ENCODE measurements around the gene LPP. TPM values are rescaled to one million over a fixed set of nuclear protein-coding genes. Genes with fewer than 3 reads are reported as not detected.

The LPP gene
- total and polyA plus RNA-seq, 4 donors: 11.1 to 219 (median 66.5) TPM

GRCh38 chr3:188840290-188840689, 686.3 kb downstream of the LPP start:
- Histone ChIP-seq H3K27me3 (ENCODE audit: control insufficient read depth in 3 of 3, insufficient read depth in 3 of 3, low read length in 2 of 3) (no peaks in the 10 kb centered on the region), H3K27ac (ENCODE audit: low read depth in 1 of 2, low read length in 1 of 2) (no peak overlapping the region), H3K9ac (ENCODE audit: insufficient read depth in 1 of 2, low read length in 2 of 2) (no peak overlapping the region), H3K4me1 (ENCODE audit: control insufficient read depth in 5 of 5, insufficient read depth in 5 of 5, low read length in 5 of 5) (peaks cover 0 to 3% (median 0%) of the 10 kb centered on the region in 5 donors), H3K9me3 (ENCODE audit: control insufficient read depth in 4 of 4, insufficient read depth in 3 of 4, low read length in 3 of 4) (no peaks in the 10 kb centered on the region), H3K4me3 (no peak overlapping the region), H3K36me3 (ENCODE audit: control insufficient read depth in 4 of 4, insufficient read depth in 4 of 4, low read length in 4 of 4) (peaks cover 0 to 4% (median 0%) of the 10 kb centered on the region in 4 donors)
- ATAC-seq (ENCODE audit: insufficient read depth, low FRiP score) (no peak), DNase-seq (no peak)
- 87 to 96% methylated on average over 1 of the region's 1 CpG for WGBS, 2 donors
- no peak for TF ChIP-seq CTCF (IDR thresholded peaks at IDR 0.05; ENCODE audit: control extremely low read depth, extremely low read depth)

GRCh38 chr3:188841906-188842305, 687.9 kb downstream of the LPP start:
- H3K27me3 ChIP-seq (ENCODE audit: control insufficient read depth in 3 of 3, insufficient read depth in 3 of 3, low read length in 2 of 3): no peaks in the 10 kb centered on the region
- WGBS, 2 donors: 73% methylated on average over 3 of the region's 3 CpGs

GRCh38 chr3:188842639-188843038, 688.7 kb downstream of the LPP start:
- Histone ChIP-seq H3K27me3 (ENCODE audit: control insufficient read depth in 3 of 3, insufficient read depth in 3 of 3, low read length in 2 of 3) (no peaks in the 10 kb centered on the region), H3K9me3 (ENCODE audit: control insufficient read depth in 4 of 4, insufficient read depth in 3 of 4, low read length in 3 of 4) (no peaks in the 10 kb centered on the region), H3K27ac (ENCODE audit: low read depth in 1 of 2, low read length in 1 of 2) (no peak overlapping the region), H3K4me1 (ENCODE audit: control insufficient read depth in 5 of 5, insufficient read depth in 5 of 5, low read length in 5 of 5) (peaks cover 0 to 3% (median 2%) of the 10 kb centered on the region in 5 donors), H3K4me3 (no peak overlapping the region), H3K36me3 (ENCODE audit: control insufficient read depth in 4 of 4, insufficient read depth in 4 of 4, low read length in 4 of 4) (no peaks in the 10 kb centered on the region), H3K9ac (ENCODE audit: insufficient read depth in 1 of 2, low read length in 2 of 2) (no peak overlapping the region)
- DNase-seq (no peak), ATAC-seq (ENCODE audit: insufficient read depth, low FRiP score) (no peak)
- no peak for TF ChIP-seq CTCF (IDR thresholded peaks at IDR 0.05; ENCODE audit: control extremely low read depth, extremely low read depth)
- WGBS, 2 donors: 32 to 75% methylated on average over 1 of the region's 1 CpG

More at GRCh38 chr3:188841906-188842305, 687.9 kb downstream of the LPP start:
- Histone ChIP-seq H3K9me3 (ENCODE audit: control insufficient read depth in 4 of 4, insufficient read depth in 3 of 4, low read length in 3 of 4) (no peaks in the 10 kb centered on the region), H3K4me1 (ENCODE audit: control insufficient read depth in 5 of 5, insufficient read depth in 5 of 5, low read length in 5 of 5) (peaks cover 0 to 3% (median 2%) of the 10 kb centered on the region in 5 donors), H3K27ac (ENCODE audit: low read depth in 1 of 2, low read length in 1 of 2) (no peak overlapping the region), H3K9ac (ENCODE audit: insufficient read depth in 1 of 2, low read length in 2 of 2) (no peak overlapping the region), H3K4me3 (no peak overlapping the region), H3K36me3 (ENCODE audit: control insufficient read depth in 4 of 4, insufficient read depth in 4 of 4, low read length in 4 of 4) (no peaks in the 10 kb centered on the region)
- ATAC-seq (ENCODE audit: insufficient read depth, low FRiP score): no peak
- TF ChIP-seq CTCF (IDR thresholded peaks at IDR 0.05; ENCODE audit: control extremely low read depth, extremely low read depth): no peak
- DNase-seq: no peak

- TF ChIP-seq CTCF (IDR thresholded peaks at IDR 0.05; ENCODE audit: control extremely low read depth, extremely low read depth): no peak
- ATAC-seq (ENCODE audit: insufficient read depth, low FRiP score): no peak
- Histone ChIP-seq H3K9ac (ENCODE audit: insufficient read depth in 1 of 2, low read length in 2 of 2) (no peak overlapping the region), H3K27ac (ENCODE audit: low read depth in 1 of 2, low read length in 1 of 2) (no peak overlapping the region), H3K36me3 (ENCODE audit: control insufficient read depth in 4 of 4, insufficient read depth in 4 of 4, low read length in 4 of 4) (no peaks in the 10 kb centered on the region), H3K9me3 (ENCODE audit: control insufficient read depth in 4 of 4, insufficient read depth in 3 of 4, low read length in 3 of 4) (no peaks in the 10 kb centered on the region), H3K4me3 (no peak overlapping the region), H3K27me3 (ENCODE audit: control insufficient read depth in 3 of 3, insufficient read depth in 3 of 3, low read length in 2 of 3) (no peaks in the 10 kb centered on the region), H3K4me1 (ENCODE audit: control insufficient read depth in 5 of 5, insufficient read depth in 5 of 5, low read length in 5 of 5) (peaks cover 0 to 3% (median 2%) of the 10 kb centered on the region in 5 donors)
- 37 to 53% methylated on average over 1 of the region's 1 CpG for WGBS, 2 donors
- no peak for DNase-seq
Measured at GRCh38 chr3:188844096-188844495, 690.1 kb downstream of the LPP start.
